Measurements from ENCODE around the gene SEC11C. TPM values are rescaled to one million over a fixed set of nuclear protein-coding genes. Genes with fewer than 3 reads are reported as not detected.

SEC11C gene
- 100 to 1,000 TPM; 112 to 205 (median 137) TPM for polyA plus RNA-seq (ENCODE audit: low read depth in 6 of 6)

DNA sequence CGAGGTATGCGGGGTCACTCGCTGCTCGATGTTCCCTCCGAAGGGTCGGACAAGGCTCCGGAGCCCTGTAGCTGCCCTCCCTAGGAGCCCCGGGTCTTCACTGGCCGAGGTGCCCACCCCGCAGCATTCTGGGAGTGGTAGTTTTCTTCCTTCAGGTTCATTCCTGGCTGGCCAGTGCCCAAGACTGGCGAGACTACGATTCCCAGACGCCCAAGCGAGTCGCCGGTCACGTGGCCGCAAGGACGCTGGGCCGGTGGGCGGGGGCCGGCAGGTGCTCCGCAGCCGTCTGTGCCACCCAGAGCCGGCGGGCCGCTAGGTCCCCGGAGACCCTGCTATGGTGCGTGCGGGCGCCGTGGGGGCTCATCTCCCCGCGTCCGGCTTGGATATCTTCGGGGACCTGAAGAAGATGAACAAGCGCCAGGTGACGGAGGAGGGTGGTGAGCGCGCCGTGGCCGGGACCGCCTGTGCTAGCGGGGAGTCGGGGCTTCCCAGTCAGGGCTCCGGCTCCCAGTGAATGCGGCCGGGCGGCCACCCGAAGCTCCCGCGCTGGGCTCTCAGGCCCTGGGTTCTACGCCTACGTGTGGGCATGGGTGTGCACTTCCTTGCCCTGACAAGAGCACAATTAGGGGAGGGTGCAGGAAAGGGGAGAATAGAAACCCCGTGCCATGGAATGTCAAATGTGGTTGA, at the start of gene SEC11C:
Gene SEC11C (plus strand): TSS at position 270 of the 687 bp plus-strand sequence. CDS start 65 bp downstream, at position 335.
- peaks cover 27 to 40% (median 33%) of the 10 kb centered on the region in 3 donors for H3K4me1 Mint-ChIP-seq
- ATAC-seq (ENCODE audit: low read depth in 2 of 2) (peak; percentile 83 to 84), DNase-seq (peak; percentile 99)
- peak within 1 kb of the TSS; percentile 95 to 99 (median 97) for H3K4me3 Mint-ChIP-seq
- H3K27ac Mint-ChIP-seq: peak within 1 kb of the TSS; percentile 99 to 100 (median 100)
- no peaks in the 10 kb centered on the region for H3K36me3 Mint-ChIP-seq
- peaks cover 7 to 17% (median 14%) of the 10 kb centered on the region in 3 donors for H3K27me3 Mint-ChIP-seq
- no peaks in the 10 kb centered on the region for H3K9me3 Mint-ChIP-seq

- Mint-ChIP-seq H3K9me3 (peaks cover 0 to 5% (median 1%) of the 10 kb centered on the region in 7 donors), H3K4me3 (no peak overlapping the region), H3K27me3 (peaks cover 12 to 23% (median 15%) of the 10 kb centered on the region in 3 donors), H3K27ac (no peak overlapping the region), H3K36me3 (peaks cover 4 to 7% of the 10 kb centered on the region in 2 donors), H3K4me1 (peaks cover 18 to 52% (median 21%) of the 10 kb centered on the region in 3 donors)
- ATAC-seq (ENCODE audit: low read depth in 2 of 2): no peak
- DNase-seq: no peak
Measured at GRCh38 chr18:59090966-59091603, 48.6 kb upstream of the SEC11C start.

DNA sequence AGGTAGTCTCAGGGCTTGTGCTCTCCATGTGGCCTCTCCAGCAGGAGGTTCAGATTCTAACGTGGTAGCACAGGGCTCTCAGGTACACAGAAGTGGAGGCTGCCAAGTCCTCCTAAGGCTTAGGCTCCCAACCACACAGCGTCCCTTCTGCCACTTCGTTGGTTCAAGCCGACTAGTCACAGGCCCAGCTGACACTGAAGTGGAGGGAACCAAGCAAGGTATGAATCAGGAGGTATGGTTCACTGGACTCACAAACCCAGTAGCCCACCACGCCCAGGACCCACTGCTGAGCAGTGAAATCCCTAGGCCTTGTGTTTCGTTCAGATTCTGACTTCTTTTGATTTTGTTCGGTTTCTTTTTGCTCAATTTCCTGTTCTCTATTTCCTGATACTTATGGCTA, 46.0 kb upstream of the SEC11C start:
- peak; percentile 80 to 82 for ATAC-seq (ENCODE audit: low read depth in 2 of 2)
- peaks cover 0 to 5% (median 1%) of the 10 kb centered on the region in 7 donors for H3K9me3 Mint-ChIP-seq
- H3K4me1 Mint-ChIP-seq: peaks cover 18 to 41% (median 21%) of the 10 kb centered on the region in 3 donors
- peaks cover 4 to 7% of the 10 kb centered on the region in 2 donors for H3K36me3 Mint-ChIP-seq
- H3K27ac Mint-ChIP-seq: peak overlapping the region in 5 of 6 donors; percentile 28 to 90 (median 86)
- peaks cover 8 to 15% (median 15%) of the 10 kb centered on the region in 3 donors for H3K27me3 Mint-ChIP-seq
- H3K4me3 Mint-ChIP-seq: peak overlapping the region in 7 of 8 donors; percentile 19 to 89 (median 60)
- DNase-seq: peak; percentile 36

- Mint-ChIP-seq H3K27ac (peak overlapping the region; percentile 28 to 90 (median 69)), H3K4me3 (peak overlapping the region in 6 of 8 donors; percentile 19 to 89 (median 66)), H3K9me3 (peaks cover 0 to 5% (median 1%) of the 10 kb centered on the region in 7 donors), H3K4me1 (peaks cover 18 to 41% (median 21%) of the 10 kb centered on the region in 3 donors), H3K36me3 (peaks cover 4 to 7% of the 10 kb centered on the region in 2 donors), H3K27me3 (peaks cover 6 to 23% (median 15%) of the 10 kb centered on the region in 3 donors)
- ATAC-seq (ENCODE audit: low read depth in 2 of 2) (peak; percentile 35 to 59), DNase-seq (no peak)
Measured at GRCh38 chr18:59094569-59094968, 45.1 kb upstream of the SEC11C start.

DNA sequence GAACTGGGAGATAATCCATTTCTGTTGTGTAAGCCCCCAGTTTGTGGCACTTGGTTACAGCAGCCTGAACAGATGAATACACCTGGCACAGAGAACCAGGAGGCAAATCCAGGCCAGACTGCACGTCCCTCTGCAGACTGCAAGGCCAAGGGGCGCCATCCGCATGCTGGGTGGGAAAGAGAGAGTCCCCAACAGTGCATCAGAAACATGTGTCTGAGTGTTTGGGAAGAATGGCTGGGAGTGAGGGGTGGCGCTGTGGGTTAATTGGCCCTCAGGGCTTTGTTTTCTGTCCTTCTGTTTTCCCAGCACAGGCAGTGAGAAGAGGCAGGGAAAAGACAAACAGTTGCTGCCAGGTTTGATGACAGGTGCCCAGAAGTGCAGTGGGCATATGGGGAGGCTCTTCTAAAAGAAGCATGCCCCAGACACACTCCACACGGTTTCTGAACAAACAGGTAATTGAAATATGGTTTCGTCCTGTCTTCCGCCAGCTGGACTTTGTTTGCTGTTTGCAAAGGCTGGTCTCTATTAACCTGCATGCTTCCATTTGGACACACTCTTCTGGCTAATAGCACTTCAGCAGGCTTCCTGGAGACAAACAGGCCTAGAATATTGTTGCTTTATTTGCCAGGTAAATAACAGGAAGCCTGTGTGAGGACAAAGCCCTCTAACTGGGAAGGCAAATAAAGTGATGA, 43.4 kb upstream of the SEC11C start:
- peaks cover 0 to 5% (median 1%) of the 10 kb centered on the region in 7 donors for H3K9me3 Mint-ChIP-seq
- H3K36me3 Mint-ChIP-seq: peaks cover 4 to 7% of the 10 kb centered on the region in 2 donors
- peaks cover 18 to 41% (median 21%) of the 10 kb centered on the region in 3 donors for H3K4me1 Mint-ChIP-seq
- H3K27ac Mint-ChIP-seq: peak overlapping the region in 2 of 6 donors; percentile 21 to 46
- ATAC-seq (ENCODE audit: low read depth in 2 of 2) (no peak), DNase-seq (no peak)
- H3K4me3 Mint-ChIP-seq: no peak overlapping the region
- peaks cover 4 to 36% (median 13%) of the 10 kb centered on the region in 3 donors for H3K27me3 Mint-ChIP-seq

DNA sequence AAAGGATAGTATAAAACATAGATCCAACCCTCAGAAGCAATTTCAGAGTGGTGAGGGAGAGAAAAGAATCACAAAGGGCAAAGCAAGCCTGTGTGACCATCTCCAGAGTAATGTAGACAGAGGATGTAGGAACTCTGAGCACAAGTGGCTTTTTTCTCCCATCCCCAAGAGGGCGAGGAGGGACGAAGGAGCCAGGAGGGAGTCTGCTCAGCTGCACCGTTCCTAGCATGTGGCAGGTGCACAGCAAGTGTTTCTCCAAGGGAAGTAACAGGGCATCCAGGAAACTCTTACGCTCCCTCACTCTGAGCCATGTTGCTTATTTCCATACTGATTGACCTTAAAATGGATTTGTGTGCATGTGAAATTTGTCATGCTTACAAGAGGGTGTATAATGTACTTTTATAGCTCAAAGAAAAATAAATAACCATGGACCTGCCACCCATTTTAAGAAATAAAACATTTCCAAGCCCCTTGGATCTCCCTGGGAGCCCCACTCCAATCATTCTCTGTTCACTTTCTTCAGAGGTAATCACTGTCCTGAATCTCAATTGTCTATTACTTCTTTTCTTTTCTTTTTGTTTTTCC, 37.8 kb upstream of the SEC11C start:
- DNase-seq: no peak
- no peak for ATAC-seq (ENCODE audit: low read depth in 2 of 2)
- Mint-ChIP-seq H3K27ac (no peak overlapping the region), H3K4me3 (no peak overlapping the region), H3K36me3 (no peaks in the 10 kb centered on the region), H3K4me1 (peaks cover 0 to 3% (median 2%) of the 10 kb centered on the region in 3 donors), H3K9me3 (peaks cover 0 to 5% (median 0%) of the 10 kb centered on the region in 7 donors), H3K27me3 (peaks cover 20 to 62% (median 38%) of the 10 kb centered on the region in 3 donors)

GRCh38 chr18:59109375-59109774, 30.3 kb upstream of the SEC11C start:
- Mint-ChIP-seq H3K36me3 (peaks cover 0 to 4% of the 10 kb centered on the region in 2 donors), H3K27ac (no peak overlapping the region), H3K9me3 (peaks cover 0 to 5% (median 0%) of the 10 kb centered on the region in 7 donors), H3K27me3 (peaks cover 48 to 78% (median 77%) of the 10 kb centered on the region in 3 donors), H3K4me3 (no peak overlapping the region), H3K4me1 (peaks cover 0 to 8% (median 0%) of the 10 kb centered on the region in 3 donors)
- ATAC-seq (ENCODE audit: low read depth in 2 of 2): no peak
- DNase-seq: no peak

- peaks cover 45 to 63% (median 55%) of the 10 kb centered on the region in 3 donors for H3K27me3 Mint-ChIP-seq
- peaks cover 0 to 8% (median 0%) of the 10 kb centered on the region in 3 donors for H3K4me1 Mint-ChIP-seq
- ATAC-seq (ENCODE audit: low read depth in 2 of 2) (no peak), DNase-seq (no peak)
- peaks cover 0 to 4% of the 10 kb centered on the region in 2 donors for H3K36me3 Mint-ChIP-seq
- peaks cover 0 to 12% (median 3%) of the 10 kb centered on the region in 7 donors for H3K9me3 Mint-ChIP-seq
- H3K27ac Mint-ChIP-seq: no peak overlapping the region
- no peak overlapping the region for H3K4me3 Mint-ChIP-seq
Measured at GRCh38 chr18:59114160-59114559, 25.5 kb upstream of the SEC11C start.

- no peak overlapping the region for H3K27ac Mint-ChIP-seq
- no peaks in the 10 kb centered on the region for H3K36me3 Mint-ChIP-seq
- H3K27me3 Mint-ChIP-seq: peaks cover 42 to 48% (median 46%) of the 10 kb centered on the region in 3 donors
- peaks cover 0 to 5% (median 0%) of the 10 kb centered on the region in 7 donors for H3K9me3 Mint-ChIP-seq
- no peak overlapping the region for H3K4me3 Mint-ChIP-seq
- ATAC-seq (ENCODE audit: low read depth in 2 of 2): no peak
- no peaks in the 10 kb centered on the region for H3K4me1 Mint-ChIP-seq
- no peak for DNase-seq
Measured at GRCh38 chr18:59123588-59124369, 15.9 kb upstream of the SEC11C start.

DNA sequence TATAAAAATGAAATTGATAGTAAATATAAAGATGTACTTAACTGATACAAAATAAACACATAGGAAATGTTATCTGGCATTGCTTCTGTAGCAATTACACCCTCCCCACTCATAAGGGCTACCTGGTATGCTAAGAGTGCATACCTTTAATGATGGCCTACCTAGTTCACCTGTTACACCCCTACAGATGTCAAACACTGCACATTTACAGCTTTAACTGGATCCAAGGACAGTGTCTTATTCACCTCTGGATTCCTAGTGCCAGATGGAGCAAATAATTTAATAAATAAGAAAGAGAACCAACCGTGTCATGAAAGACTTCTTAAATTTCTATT, 15.3 kb upstream of the SEC11C start:
- H3K4me1 Mint-ChIP-seq: no peaks in the 10 kb centered on the region
- H3K27ac Mint-ChIP-seq: no peak overlapping the region
- ATAC-seq (ENCODE audit: low read depth in 2 of 2) (no peak), DNase-seq (no peak)
- H3K36me3 Mint-ChIP-seq: no peaks in the 10 kb centered on the region
- H3K27me3 Mint-ChIP-seq: peaks cover 48 to 50% (median 48%) of the 10 kb centered on the region in 3 donors
- H3K4me3 Mint-ChIP-seq: no peak overlapping the region
- H3K9me3 Mint-ChIP-seq: peaks cover 0 to 2% (median 0%) of the 10 kb centered on the region in 7 donors

GRCh38 chr18:59127047-59127446, 12.6 kb upstream of the SEC11C start:
- no peaks in the 10 kb centered on the region for H3K36me3 Mint-ChIP-seq
- H3K27ac Mint-ChIP-seq: no peak overlapping the region
- H3K27me3 Mint-ChIP-seq: peaks cover 56 to 65% (median 61%) of the 10 kb centered on the region in 3 donors
- H3K4me3 Mint-ChIP-seq: no peak overlapping the region
- no peak for DNase-seq
- peaks cover 0 to 10% (median 0%) of the 10 kb centered on the region in 7 donors for H3K9me3 Mint-ChIP-seq
- H3K4me1 Mint-ChIP-seq: no peaks in the 10 kb centered on the region
- ATAC-seq (ENCODE audit: low read depth in 2 of 2): no peak

DNA sequence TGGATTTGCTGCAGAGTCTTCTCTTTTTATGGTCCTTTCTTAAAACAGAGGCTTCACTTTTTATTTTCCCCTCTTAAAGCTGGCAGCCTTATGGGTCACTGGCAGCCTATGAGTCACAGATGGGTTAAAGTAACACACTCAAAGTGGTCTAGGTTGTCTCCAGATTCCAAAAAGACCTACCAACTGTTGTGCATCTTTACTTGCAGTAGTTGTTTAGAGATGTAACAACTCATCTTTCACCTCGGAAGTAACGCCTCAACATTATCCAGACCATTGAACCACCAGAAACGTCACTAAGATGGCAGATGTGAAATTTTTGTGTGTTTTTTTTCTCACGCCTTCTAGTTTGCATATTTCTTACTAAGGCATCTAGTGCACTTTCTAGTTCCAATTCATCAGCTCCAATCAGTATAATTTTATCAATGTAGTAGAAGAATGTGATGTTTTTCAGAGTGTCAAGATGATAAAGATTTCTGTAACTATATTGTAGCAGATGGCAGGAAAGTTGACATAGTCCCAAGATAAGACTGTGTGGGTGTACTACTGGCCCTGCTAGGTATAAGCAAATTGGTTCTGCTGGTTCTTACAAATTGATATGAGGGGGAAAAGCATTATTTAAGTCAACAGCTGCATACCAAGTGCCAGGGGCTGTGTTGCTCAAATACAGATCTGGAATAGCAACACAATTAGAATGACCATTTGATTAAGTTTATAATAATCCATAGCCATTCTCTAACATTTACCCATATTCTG, 9.6 kb upstream of the SEC11C start:
- peaks cover 0 to 17% (median 0%) of the 10 kb centered on the region in 7 donors for H3K9me3 Mint-ChIP-seq

More for the DNA sequence above, 9.6 kb upstream of the SEC11C start:
- Mint-ChIP-seq H3K27ac (no peak overlapping the region), H3K27me3 (peaks cover 63 to 72% (median 65%) of the 10 kb centered on the region in 3 donors), H3K4me3 (no peak overlapping the region), H3K4me1 (no peaks in the 10 kb centered on the region), H3K36me3 (peaks cover 0 to 7% of the 10 kb centered on the region in 2 donors)
- ATAC-seq (ENCODE audit: low read depth in 2 of 2): no peak
- no peak for DNase-seq
